ENCODE results near the gene SELL. TPM values are rescaled to one million over a fixed set of nuclear protein-coding genes. Genes with fewer than 3 reads are reported as not detected.
"Not testable (repeated sequence)": the region's sequence is repeated elsewhere in the genome, so short reads cannot be mapped to it uniquely, and the experiment has no call there.

The SELL gene
- total RNA-seq, 2 donors from 2014 or later: 29.5 to 66.8 TPM

DNA sequence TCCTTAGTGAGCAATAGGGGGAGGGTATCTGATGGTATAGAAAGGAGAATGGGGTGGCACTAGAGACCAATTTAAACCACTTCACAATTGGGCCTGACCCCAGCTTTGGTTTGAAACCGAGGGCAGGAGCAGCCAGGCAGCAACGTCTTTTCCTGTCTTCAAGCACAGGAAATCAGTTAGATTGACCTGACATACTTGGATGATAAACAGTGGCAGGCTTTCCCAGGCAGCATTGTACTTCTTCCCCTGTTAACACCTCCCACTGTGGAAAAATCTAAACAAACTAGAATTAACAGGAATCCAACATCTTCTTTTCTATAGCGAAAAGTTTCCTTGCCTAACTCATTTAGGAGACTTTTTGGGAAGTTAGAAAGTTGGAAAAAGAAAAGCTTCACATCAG is 40.6 kb downstream of the SELL start:
- no peak for ATAC-seq
- peaks cover 7% of the 10 kb centered on the region for H3K9me3 Mint-ChIP-seq
- peaks cover 14% of the 10 kb centered on the region for H3K36me3 Mint-ChIP-seq
- DNase-seq (ENCODE audit: low spot score): no peak
- no peaks in the 10 kb centered on the region for H3K27me3 Mint-ChIP-seq
- no peak overlapping the region for H3K4me3 Mint-ChIP-seq
- H3K4me1 Mint-ChIP-seq (ENCODE audit: low read depth in 2 of 2): peaks cover 39 to 40% of the 10 kb centered on the region in 2 donors
- peak overlapping the region; percentile 88 to 90 for H3K27ac Mint-ChIP-seq

DNA sequence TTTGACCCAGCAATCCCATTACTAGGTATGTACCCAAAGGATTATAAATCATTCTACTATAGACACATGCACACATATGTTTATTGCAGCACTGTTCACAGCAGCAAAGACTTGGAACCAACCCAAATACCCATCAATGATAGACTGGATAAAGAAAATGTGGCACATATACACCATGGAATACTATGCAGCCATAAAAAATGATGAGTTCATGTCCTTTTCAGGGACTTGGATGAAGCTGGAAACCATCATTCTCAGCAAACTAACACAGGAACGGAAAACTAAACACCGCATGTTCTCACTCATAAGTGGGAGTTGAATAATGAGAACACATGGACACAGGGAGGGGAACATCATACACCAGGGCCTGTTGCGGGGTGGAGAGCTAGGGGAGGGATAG is 41.2 kb downstream of the SELL start:
- DNase-seq (ENCODE audit: low spot score); H3K27me3 Mint-ChIP-seq; H3K4me3 Mint-ChIP-seq; ATAC-seq; H3K9me3 Mint-ChIP-seq: not testable (repeated sequence)
- Mint-ChIP-seq H3K4me1 (ENCODE audit: low read depth in 2 of 2) (peaks cover 34 to 37% of the 10 kb centered on the region in 2 donors), H3K27ac (peak overlapping the region; percentile 88 to 90), H3K36me3 (peaks cover 14% of the 10 kb centered on the region)

DNA sequence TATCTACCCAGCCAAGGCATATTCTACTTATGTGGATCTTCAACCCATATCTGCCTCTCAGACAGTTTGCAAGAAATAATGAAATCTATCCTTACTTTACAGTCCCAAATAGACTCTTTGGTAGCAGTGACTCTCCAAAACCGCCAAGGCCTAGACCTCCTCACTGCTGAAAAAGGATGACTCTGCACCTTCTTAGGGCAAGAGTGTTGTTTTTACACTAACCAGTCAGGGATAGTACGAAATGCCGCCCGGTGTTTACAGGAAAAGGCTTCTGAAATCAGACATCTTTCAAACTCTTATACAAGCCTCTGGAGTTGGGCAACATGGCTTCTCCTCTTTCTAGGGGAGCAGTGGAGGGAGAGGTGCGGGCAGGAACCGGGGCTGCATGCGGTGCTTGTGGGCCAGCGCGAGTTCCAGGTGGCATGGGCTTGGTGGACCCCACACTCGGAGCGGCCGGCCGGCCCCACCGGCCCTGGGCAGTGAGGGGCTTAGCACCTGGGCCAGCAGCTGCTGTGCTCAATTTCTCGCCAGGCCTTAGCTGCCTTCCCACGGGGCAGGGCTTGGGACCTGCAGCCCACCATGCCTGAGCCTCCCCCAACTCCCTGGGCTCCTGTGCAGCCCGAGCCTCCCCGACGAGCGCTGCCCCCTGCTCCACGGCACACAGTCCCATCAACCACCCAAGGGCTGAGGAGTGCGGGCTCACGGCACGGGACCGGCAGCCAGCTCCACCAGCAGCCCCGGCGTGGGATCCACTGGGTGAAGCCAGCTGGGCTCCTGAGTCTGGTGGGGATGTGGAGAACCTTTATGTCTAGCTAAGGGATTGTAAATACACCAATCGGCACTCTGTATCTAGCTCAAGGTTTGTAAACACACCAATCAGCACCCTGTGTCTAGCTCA is 43.5 kb downstream of the SELL start:
- ATAC-seq: peak; percentile 31 to 71
- Mint-ChIP-seq H3K4me3 (peak overlapping the region; percentile 87), H3K4me1 (ENCODE audit: low read depth in 2 of 2) (peaks cover 34 to 45% of the 10 kb centered on the region in 2 donors), H3K36me3 (peaks cover 11% of the 10 kb centered on the region), H3K27ac (peak overlapping the region; percentile 88 to 90)
- not testable (repeated sequence) for DNase-seq (ENCODE audit: low spot score); H3K9me3 Mint-ChIP-seq; H3K27me3 Mint-ChIP-seq

DNA sequence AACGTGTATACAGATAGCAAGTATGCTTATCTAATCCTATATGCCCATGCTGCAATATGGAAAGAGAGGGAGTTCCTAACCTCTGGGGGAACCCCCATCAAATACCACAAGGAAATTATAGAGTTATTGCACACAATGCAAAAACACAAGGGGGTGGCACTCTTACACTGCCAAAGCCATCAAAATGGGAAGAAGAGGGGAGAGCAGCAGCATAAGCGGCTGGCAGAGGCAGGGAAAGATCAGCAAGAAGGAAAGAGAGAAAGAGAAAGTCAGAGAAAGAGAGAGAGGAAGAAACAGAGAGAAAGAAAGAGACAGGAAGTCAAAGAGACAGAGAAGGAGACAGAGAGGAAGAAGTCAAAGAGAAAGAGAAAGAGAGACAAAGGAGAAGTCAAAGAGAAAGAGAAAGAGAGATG is 44.2 kb downstream of the SELL start:
- not testable (repeated sequence) for H3K9me3 Mint-ChIP-seq; H3K27me3 Mint-ChIP-seq; DNase-seq (ENCODE audit: low spot score); H3K36me3 Mint-ChIP-seq
- H3K4me1 Mint-ChIP-seq (ENCODE audit: low read depth in 2 of 2): peaks cover 34 to 48% of the 10 kb centered on the region in 2 donors
- H3K27ac Mint-ChIP-seq: peak overlapping the region; percentile 88 to 90
- peak; percentile 88 to 99 for ATAC-seq
- peak overlapping the region; percentile 87 for H3K4me3 Mint-ChIP-seq

DNA sequence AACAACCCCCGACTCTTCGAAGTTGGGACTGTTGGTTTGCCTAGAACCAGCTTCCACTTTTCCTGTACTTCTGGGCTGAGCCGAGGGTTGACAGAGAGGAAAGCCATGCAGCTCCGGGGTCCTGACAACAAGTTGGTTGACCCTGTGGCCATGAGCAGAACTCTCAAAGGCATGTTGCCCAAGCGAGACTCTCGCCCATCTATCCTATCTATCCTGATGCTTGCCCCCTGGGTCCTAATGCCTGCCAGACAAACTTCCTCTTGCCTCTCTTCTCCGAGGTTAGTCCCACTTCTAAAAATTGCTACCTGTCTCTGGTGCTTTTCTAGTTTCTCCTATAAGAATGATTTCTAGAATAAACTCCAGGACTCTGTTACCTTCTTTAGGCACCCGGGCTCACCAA is 48.7 kb downstream of the SELL start:
- not testable (repeated sequence) for DNase-seq (ENCODE audit: low spot score); ATAC-seq; H3K9me3 Mint-ChIP-seq; H3K27me3 Mint-ChIP-seq; H3K36me3 Mint-ChIP-seq; H3K4me3 Mint-ChIP-seq
- Mint-ChIP-seq H3K4me1 (ENCODE audit: low read depth in 2 of 2) (peaks cover 37 to 61% of the 10 kb centered on the region in 2 donors), H3K27ac (peak overlapping the region in 1 of 2 donors; percentile 45)

DNA sequence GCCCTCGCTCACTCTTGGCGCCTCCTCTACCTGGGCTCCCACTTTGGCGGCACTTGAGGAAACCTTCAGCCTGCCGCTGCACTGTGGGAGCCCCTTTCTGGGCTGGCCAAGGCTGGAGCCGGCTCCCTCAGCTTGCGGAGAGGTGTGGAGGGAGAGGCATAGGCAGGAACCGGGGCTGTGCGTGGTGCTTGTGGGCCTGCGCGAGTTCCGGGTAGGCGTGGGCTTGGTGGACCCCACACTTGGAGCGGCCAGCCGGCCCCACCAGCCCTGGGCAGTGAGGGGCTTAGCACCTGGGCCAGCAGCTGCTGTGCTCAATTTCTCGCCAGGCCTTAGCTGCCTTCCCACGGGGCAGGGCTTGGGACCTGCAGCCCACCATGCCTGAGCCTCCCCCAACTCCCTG is 50.4 kb downstream of the SELL start:
- ATAC-seq; H3K27me3 Mint-ChIP-seq; H3K36me3 Mint-ChIP-seq; H3K9me3 Mint-ChIP-seq; H3K27ac Mint-ChIP-seq; DNase-seq (ENCODE audit: low spot score); H3K4me3 Mint-ChIP-seq: not testable (repeated sequence)
- peaks cover 32 to 60% of the 10 kb centered on the region in 2 donors for H3K4me1 Mint-ChIP-seq (ENCODE audit: low read depth in 2 of 2)

DNA sequence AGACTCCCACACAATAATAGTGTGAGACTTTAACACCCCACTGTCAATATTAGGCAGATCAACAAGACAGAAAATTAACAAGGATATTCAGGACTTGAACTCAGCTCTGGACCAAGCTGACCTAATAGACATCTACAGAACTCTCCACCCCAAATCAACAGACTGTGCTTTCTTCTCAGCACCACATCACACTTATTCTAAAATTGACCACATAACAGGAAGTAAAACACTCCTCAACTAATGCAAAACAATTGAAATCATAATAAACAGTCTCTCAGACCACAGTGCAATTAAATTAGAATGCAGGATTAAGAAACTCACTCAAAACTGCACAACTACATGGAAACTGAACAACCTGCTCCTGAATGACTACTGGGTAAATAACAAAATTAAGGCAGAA is 52.6 kb downstream of the SELL start:
- not testable (repeated sequence) for H3K9me3 Mint-ChIP-seq; H3K36me3 Mint-ChIP-seq; ATAC-seq; H3K27me3 Mint-ChIP-seq; DNase-seq (ENCODE audit: low spot score)
- peak overlapping the region; percentile 17 to 82 for H3K27ac Mint-ChIP-seq
- H3K4me3 Mint-ChIP-seq: peak overlapping the region; percentile 38
- H3K4me1 Mint-ChIP-seq (ENCODE audit: low read depth in 2 of 2): peaks cover 40 to 68% of the 10 kb centered on the region in 2 donors

DNA sequence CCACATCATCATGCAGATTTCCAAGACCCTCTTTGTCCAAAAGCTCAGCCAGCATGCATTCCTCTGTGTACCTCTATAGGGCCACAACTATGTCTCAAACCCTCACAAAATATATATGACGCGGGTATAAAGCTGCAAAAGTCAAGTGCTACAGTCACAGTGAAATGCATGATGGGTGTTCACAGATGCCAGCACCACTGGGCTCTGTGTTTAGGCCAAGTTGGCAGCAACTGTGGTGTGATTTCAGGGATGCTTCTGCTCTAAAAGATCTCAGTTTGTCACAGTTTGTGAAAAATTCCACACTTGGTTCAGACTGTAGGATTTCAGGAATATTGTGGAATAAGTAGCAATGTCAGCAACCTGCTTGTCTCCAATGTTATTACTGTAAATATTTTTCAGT is 57.5 kb downstream of the SELL start:
- no peaks in the 10 kb centered on the region for H3K27me3 Mint-ChIP-seq
- DNase-seq (ENCODE audit: low spot score): no peak
- H3K4me1 Mint-ChIP-seq (ENCODE audit: low read depth in 2 of 2): peaks cover 32 to 36% of the 10 kb centered on the region in 2 donors
- H3K4me3 Mint-ChIP-seq: no peak overlapping the region
- peaks cover 5% of the 10 kb centered on the region for H3K9me3 Mint-ChIP-seq
- no peaks in the 10 kb centered on the region for H3K36me3 Mint-ChIP-seq
- ATAC-seq: no peak
- H3K27ac Mint-ChIP-seq: peak overlapping the region in 1 of 2 donors; percentile 62

DNA sequence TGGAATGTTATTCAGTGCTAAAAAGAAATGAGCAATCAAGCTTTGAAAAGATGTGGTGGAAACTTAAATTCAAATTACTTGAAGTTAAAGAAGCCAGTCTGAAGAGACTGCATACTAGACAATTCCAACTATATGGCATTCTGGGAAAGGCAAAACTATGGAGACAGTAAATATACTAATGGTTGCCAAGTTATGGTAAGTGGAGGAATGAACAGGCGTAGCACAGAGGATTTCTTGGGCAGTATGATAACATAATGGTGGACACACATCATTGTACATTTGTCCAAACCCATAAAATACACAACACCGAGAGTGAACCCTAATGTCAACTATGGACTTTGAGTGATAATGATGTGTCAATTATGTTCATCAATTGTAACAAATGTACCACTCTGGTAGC is 60.4 kb downstream of the SELL start:
- peaks cover 24% of the 10 kb centered on the region in 2 donors for H3K4me1 Mint-ChIP-seq (ENCODE audit: low read depth in 2 of 2)

DNA sequence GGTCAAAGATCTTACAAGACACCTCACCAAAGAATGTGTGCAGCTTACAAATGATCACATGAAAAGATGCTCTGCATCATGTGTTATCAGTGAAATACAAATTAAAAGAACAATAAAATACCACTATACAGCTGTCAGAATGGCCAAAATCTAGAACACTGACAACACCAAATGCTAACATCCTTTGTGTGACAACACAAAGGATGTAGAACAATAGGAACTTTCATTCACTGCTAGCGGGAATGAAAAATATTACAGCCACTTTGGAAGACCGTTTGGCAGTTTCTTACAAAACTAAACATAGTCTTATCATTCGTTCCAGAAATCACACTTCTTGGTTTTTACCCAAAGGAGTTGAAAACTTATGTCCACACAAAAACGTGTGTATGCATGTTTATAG is 60.9 kb downstream of the SELL start:
- no peaks in the 10 kb centered on the region for H3K36me3 Mint-ChIP-seq
- ATAC-seq (no peak), DNase-seq (ENCODE audit: low spot score) (no peak)
- no peak overlapping the region for H3K4me3 Mint-ChIP-seq
- H3K27me3 Mint-ChIP-seq: no peaks in the 10 kb centered on the region
- no peak overlapping the region for H3K27ac Mint-ChIP-seq
- H3K4me1 Mint-ChIP-seq (ENCODE audit: low read depth in 2 of 2): peaks cover 21% of the 10 kb centered on the region in 2 donors
- H3K9me3 Mint-ChIP-seq: peaks cover 4% of the 10 kb centered on the region

More for the DNA sequence above, 60.4 kb downstream of the SELL start:
- H3K4me3 Mint-ChIP-seq: no peak overlapping the region
- H3K9me3 Mint-ChIP-seq: peaks cover 4% of the 10 kb centered on the region
- no peak for ATAC-seq
- H3K27me3 Mint-ChIP-seq: no peaks in the 10 kb centered on the region
- no peak overlapping the region for H3K27ac Mint-ChIP-seq
- no peak for DNase-seq (ENCODE audit: low spot score)
- no peaks in the 10 kb centered on the region for H3K36me3 Mint-ChIP-seq

DNA sequence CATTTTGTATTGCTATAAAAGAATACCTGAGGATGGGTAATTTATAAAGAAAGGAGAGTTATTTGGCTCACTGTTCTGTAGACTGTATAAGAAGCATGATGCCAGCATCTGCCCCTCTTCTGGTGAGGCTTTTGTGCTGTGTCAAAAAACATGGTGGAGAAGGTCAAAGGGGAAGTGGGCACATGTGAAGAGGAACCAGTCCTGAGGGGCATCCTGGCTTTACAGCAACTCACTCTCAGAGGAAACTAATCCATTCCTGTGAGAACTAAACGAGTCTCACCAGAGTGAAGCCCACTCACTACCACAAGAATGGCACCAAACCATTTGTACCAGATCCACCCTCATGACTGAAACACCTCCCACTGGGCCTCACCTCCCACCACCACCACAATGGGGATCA is 62.7 kb downstream of the SELL start:
- peaks cover 10 to 16% of the 10 kb centered on the region in 2 donors for H3K4me1 Mint-ChIP-seq (ENCODE audit: low read depth in 2 of 2)
- no peak overlapping the region for H3K27ac Mint-ChIP-seq
- peaks cover 4% of the 10 kb centered on the region for H3K9me3 Mint-ChIP-seq
- H3K27me3 Mint-ChIP-seq: no peaks in the 10 kb centered on the region
- no peaks in the 10 kb centered on the region for H3K36me3 Mint-ChIP-seq
- no peak overlapping the region for H3K4me3 Mint-ChIP-seq
- DNase-seq (ENCODE audit: low spot score) (no peak), ATAC-seq (no peak)

DNA sequence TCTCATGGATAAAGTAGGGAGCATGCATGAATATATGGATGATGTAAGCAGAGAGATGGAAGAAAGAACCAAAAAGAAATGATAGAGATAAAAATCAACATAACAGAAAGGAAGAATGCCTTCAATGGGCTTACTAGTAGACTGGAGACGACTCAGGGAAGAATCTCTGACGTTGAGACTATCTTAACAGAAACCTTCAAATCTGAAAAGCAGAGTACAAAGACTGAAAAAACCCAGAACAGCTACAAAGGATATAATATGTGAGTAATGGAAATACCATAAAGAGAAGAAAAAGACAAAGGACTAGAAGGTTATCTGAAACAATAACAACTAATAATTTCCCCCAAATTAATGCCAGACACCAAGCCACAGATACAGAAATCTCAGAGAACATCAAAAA is 63.2 kb downstream of the SELL start:
- DNase-seq (ENCODE audit: low spot score) (no peak), ATAC-seq (no peak)
- H3K9me3 Mint-ChIP-seq: peaks cover 4% of the 10 kb centered on the region
- no peaks in the 10 kb centered on the region for H3K36me3 Mint-ChIP-seq
- peak overlapping the region in 1 of 2 donors; percentile 24 for H3K27ac Mint-ChIP-seq
- no peaks in the 10 kb centered on the region for H3K27me3 Mint-ChIP-seq
- peaks cover 10 to 16% of the 10 kb centered on the region in 2 donors for H3K4me1 Mint-ChIP-seq (ENCODE audit: low read depth in 2 of 2)
- H3K4me3 Mint-ChIP-seq: no peak overlapping the region

DNA sequence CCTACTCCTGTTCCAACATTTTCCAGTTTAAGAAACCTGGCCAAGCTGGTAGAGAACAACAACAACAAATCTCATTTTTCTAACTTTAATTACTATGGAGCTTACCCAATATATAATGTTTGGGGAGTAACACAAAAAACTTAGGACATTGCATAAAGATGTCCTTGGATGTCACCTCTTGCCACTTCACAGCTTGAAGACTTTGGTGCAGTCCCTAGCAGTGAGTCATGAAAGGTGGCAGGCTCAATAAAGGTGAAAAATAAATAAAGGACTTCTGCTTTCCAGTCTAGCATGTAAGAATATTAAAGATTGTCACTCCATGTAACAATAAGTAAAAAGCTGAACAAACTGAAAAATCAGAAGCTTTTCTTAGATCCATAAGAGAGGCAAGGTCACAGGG is 63.9 kb downstream of the SELL start:
- ATAC-seq (no peak), DNase-seq (ENCODE audit: low spot score) (no peak)
- H3K27me3 Mint-ChIP-seq: no peaks in the 10 kb centered on the region
- no peaks in the 10 kb centered on the region for H3K36me3 Mint-ChIP-seq
- H3K9me3 Mint-ChIP-seq: peaks cover 4% of the 10 kb centered on the region
- H3K4me3 Mint-ChIP-seq: no peak overlapping the region
- H3K4me1 Mint-ChIP-seq (ENCODE audit: low read depth in 2 of 2): peaks cover 10 to 16% of the 10 kb centered on the region in 2 donors
- H3K27ac Mint-ChIP-seq: peak overlapping the region in 1 of 2 donors; percentile 24

DNA sequence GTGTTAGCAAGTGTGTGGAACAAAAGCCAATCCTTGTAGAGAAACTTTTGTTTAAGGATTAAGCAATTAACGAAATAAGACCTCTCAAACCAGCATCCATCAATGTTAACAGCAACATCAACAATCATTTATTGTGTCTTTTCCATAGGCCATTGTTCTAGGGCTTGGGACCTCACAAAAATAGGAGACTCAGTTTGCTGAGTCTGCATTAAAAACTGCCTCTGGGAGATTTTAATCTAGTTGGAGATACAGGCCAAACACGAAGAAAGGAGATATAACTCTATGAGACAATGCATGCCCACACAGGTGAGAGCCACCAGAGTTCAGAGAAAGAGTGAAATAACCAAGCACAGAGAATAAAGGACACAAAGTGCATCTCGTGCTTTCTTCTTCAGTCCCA is 67.1 kb downstream of the SELL start:
- peaks cover 27 to 34% of the 10 kb centered on the region in 2 donors for H3K4me1 Mint-ChIP-seq (ENCODE audit: low read depth in 2 of 2)
- ATAC-seq: no peak
- H3K27me3 Mint-ChIP-seq: no peaks in the 10 kb centered on the region
- no peak for DNase-seq (ENCODE audit: low spot score)
- no peak overlapping the region for H3K27ac Mint-ChIP-seq
- no peak overlapping the region for H3K4me3 Mint-ChIP-seq
- H3K36me3 Mint-ChIP-seq: no peaks in the 10 kb centered on the region
- peaks cover 4% of the 10 kb centered on the region for H3K9me3 Mint-ChIP-seq

Data from natural killer cell treated with Interleukin-12 subunit alpha and Interleukin-12 subunit beta and Interleukin-15 and Interleukin-18, amount 100 ng/mL, for 72 hours (primary cell).